ENCODE data around the gene ALDH1L2.
"Not testable (repeated sequence)": the region's sequence is repeated elsewhere in the genome, so short reads cannot be mapped to it uniquely, and the experiment has no call there.

The ALDH1L2 gene

GRCh38 chr12:105095338-105095737, 11.1 kb upstream of the ALDH1L2 start:
- H3K27me3 Mint-ChIP-seq = peaks cover 34% of the 10 kb centered on the region
- not testable (repeated sequence) for H3K27ac Mint-ChIP-seq, DNase-seq, H3K4me1 Mint-ChIP-seq, ATAC-seq, H3K4me3 Mint-ChIP-seq
- peaks cover 19 to 20% of the 10 kb centered on the region in 2 donors for H3K9me3 Mint-ChIP-seq

DNA sequence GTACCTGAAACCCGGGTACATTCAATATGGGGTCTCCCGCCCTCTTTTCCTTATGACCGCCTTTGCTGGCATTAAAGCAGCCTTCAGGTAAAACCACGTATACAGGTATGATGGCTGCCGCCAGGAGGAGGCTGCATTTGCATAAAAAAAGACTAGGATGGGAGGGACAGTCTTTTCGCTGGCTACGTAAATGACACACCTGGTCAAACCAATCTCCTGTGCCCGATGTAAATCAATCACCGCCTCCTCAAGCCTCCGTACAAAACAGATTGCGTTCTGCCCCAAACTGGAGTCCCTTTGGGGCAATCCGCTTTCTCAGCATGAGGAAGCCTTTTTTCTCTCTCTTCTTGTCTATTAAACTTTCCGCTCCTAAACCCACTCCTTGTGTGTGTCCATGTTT, 8.1 kb upstream of the ALDH1L2 start:
- H3K9me3 Mint-ChIP-seq = peaks cover 15 to 20% of the 10 kb centered on the region in 2 donors
- ATAC-seq (no peak), DNase-seq (no peak)
- no peak overlapping the region for H3K27ac Mint-ChIP-seq
- peaks cover 24% of the 10 kb centered on the region for H3K27me3 Mint-ChIP-seq
- no peak overlapping the region for H3K4me3 Mint-ChIP-seq
- H3K4me1 Mint-ChIP-seq = no peaks in the 10 kb centered on the region

DNA sequence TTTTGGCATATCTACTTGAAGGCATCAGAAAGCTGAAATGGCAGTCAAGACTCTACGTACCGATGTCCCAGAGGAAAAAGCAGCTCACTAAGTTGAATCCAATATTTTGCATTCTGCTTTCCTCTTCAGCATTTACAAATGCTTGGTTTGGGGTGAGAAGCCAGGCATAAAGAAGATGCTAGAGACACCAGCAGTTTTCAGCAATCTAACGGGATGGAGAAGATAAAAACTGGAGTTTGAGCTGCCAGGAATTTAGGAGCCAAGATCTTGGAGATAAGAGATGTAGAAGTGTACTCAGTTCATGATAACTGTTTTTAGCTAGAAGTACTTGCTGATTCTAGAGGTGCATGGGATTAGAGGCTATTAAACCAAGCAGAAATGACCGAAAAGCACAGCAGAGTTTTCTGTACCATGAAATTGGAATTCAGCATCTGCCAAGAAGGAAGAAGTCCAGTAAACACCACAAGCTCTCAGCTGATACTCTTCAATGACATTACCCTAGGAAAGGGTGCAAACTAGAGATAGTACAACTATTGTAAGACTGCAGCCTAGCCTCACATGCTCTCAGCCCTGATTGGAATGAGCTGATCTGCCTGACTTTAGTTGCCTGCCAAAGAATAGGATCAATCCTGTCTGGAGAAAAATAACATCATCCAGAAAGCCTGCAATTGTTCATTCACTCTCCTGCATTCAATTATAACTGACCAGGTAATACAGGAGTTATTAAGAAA, 7.4 kb upstream of the ALDH1L2 start:
- Mint-ChIP-seq H3K9me3 (peaks cover 15 to 19% of the 10 kb centered on the region in 2 donors), H3K27ac (no peak overlapping the region), H3K27me3 (peaks cover 24% of the 10 kb centered on the region), H3K4me1 (no peaks in the 10 kb centered on the region), H3K4me3 (no peak overlapping the region)
- ATAC-seq = no peak
- no peak for DNase-seq

GRCh38 chr12:105090361-105090760, 6.1 kb upstream of the ALDH1L2 start:
- Mint-ChIP-seq H3K4me3 (no peak overlapping the region), H3K9me3 (peaks cover 9 to 13% of the 10 kb centered on the region in 2 donors), H3K27ac (no peak overlapping the region), H3K27me3 (peaks cover 29% of the 10 kb centered on the region), H3K4me1 (no peaks in the 10 kb centered on the region)
- ATAC-seq (no peak), DNase-seq (no peak)

DNA sequence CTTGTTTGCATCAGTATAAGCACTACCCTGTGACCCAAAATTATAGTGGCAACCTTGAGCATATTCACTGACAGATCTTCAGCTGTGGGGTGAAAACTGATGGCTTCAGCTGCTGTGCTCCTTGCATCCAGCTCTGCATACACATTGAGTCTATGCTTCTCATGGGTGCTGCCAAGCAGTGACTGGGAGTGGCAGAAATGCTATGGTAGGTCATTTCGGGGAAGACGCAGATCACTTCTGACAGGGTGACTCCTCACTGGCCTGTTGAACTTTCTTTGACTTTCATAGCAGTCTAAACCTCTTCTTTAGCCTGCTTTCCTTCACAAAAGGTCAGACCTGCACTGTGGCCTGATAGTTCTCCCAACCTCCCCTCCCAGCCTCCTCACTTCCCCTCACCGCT, 5.6 kb upstream of the ALDH1L2 start:
- Mint-ChIP-seq H3K27ac (no peak overlapping the region), H3K4me1 (no peaks in the 10 kb centered on the region), H3K27me3 (peaks cover 33% of the 10 kb centered on the region), H3K4me3 (no peak overlapping the region), H3K9me3 (peaks cover 6 to 8% of the 10 kb centered on the region in 2 donors)
- DNase-seq = no peak
- no peak for ATAC-seq

GRCh38 chr12:105085501-105085900, 1.2 kb upstream of the ALDH1L2 start:
- H3K27ac Mint-ChIP-seq = no peak overlapping the region
- H3K27me3 Mint-ChIP-seq = peaks cover 32% of the 10 kb centered on the region
- no peak for ATAC-seq
- H3K4me1 Mint-ChIP-seq = peaks cover 9% of the 10 kb centered on the region
- no peak for DNase-seq
- H3K9me3 Mint-ChIP-seq = peaks cover 6 to 7% of the 10 kb centered on the region in 2 donors
- peak overlapping the region; percentile 8 to 64 for H3K4me3 Mint-ChIP-seq

- ATAC-seq (peak; percentile 71), DNase-seq (peak; percentile 9 to 49)
- Mint-ChIP-seq H3K27me3 (peaks cover 30% of the 10 kb centered on the region), H3K4me3 (peak overlapping the region; percentile 83 to 92), H3K27ac (peak overlapping the region in 1 of 2 donors; percentile 94), H3K4me1 (peaks cover 9% of the 10 kb centered on the region), H3K9me3 (peaks cover 6 to 7% of the 10 kb centered on the region in 2 donors)
These were observed 630 bp downstream of the ALDH1L2 start for GRCh38 chr12:105083551-105084105.

DNA sequence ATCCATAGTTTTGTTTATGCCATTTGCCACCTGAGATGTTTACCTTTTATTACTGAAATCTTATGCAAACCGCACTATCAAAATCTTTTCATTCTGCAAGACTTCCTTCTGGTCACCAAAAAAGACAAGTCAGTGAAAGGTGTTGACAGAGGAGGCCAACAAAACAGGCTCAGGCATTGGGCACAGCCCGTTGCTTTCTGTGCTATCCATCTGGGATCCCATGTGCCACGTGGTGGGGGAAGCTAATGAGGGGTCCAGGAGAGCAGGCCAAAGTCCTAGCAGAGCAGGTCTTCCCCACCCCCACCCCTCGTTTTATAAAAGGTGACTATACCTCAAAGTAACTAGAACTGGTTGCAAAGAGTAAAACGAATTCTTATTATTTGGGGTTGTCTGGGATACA, 1.2 kb downstream of the ALDH1L2 start:
- Mint-ChIP-seq H3K4me1 (peaks cover 9% of the 10 kb centered on the region), H3K27me3 (peaks cover 30% of the 10 kb centered on the region), H3K27ac (no peak overlapping the region), H3K9me3 (peaks cover 6 to 7% of the 10 kb centered on the region in 2 donors), H3K4me3 (peak overlapping the region; percentile 83 to 92)
- DNase-seq (no peak), ATAC-seq (no peak)

DNA sequence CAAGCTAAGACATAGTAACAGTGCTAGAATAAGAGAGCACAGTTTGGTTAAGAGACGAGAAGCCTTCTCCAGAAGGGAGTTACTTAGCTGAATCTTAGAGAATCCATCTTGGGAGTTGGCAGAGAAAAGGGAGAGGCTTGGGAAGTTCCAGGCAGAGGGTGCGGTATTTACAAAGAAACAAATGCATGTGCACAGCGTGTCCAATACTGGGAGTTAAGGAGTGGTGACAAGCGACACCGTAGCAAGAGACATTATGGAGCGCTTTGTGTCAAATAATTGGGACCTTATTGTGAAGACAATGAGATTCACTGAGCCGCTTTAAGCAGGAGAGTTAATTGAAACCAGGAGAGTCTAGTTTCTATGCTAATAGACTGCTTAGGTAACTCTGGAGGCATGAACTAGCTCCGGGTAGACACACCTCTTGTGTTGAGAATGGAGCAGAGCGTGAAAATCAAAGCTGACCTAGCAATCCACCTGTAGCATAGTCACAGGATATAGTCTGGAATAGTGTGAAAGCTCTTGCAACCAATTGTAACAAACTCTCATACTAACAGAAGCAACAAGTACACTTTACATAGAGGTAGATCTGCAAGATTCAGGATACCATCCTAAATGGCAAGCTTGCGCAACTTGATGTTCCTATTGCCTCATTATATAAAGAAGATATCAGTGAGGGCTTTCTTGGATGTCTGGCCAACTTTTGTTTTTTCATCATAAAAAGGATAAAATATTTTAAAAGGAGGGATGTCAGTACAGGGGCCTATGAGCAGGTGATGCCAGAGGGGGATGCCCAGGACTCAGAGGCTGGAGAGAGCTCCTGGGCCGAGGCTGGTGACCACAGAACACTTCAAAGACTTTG, 5.3 kb downstream of the ALDH1L2 start:
- H3K27ac Mint-ChIP-seq = no peak overlapping the region
- H3K27me3 Mint-ChIP-seq = peaks cover 18% of the 10 kb centered on the region
- H3K4me3 Mint-ChIP-seq = no peak overlapping the region
- H3K4me1 Mint-ChIP-seq = peaks cover 7% of the 10 kb centered on the region
- DNase-seq (no peak), ATAC-seq (no peak)
- no peaks in the 10 kb centered on the region for H3K9me3 Mint-ChIP-seq

DNA sequence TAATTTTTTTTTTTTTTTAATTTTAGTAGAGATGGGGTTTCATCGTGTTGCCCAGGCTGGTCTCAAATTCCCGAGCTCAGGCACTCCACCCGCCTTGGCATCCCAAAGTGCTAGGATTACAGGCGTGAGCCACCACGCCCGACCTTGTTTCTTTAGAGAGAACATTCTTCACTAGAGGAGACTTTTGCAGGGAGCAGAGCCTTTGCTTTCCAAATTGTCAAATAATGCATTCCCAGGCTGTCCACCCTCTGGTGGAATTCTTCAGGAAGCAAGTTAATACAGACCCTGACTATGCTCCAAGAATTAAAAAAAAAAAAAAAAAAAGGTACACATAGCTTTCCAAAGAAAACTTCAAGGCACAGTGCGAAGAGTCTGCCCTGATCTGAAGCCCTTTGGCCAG, 6.8 kb downstream of the ALDH1L2 start:
- Mint-ChIP-seq H3K27ac (no peak overlapping the region), H3K9me3 (no peaks in the 10 kb centered on the region), H3K4me1 (no peaks in the 10 kb centered on the region), H3K4me3 (no peak overlapping the region), H3K27me3 (peaks cover 3% of the 10 kb centered on the region)
- DNase-seq (no peak), ATAC-seq (no peak)

GRCh38 chr12:105076913-105077312, 7.3 kb downstream of the ALDH1L2 start:
- Mint-ChIP-seq H3K9me3 (no peaks in the 10 kb centered on the region), H3K27me3 (no peaks in the 10 kb centered on the region), H3K4me1 (no peaks in the 10 kb centered on the region), H3K27ac (no peak overlapping the region), H3K4me3 (no peak overlapping the region)
- no peak for DNase-seq
- ATAC-seq = no peak

DNA sequence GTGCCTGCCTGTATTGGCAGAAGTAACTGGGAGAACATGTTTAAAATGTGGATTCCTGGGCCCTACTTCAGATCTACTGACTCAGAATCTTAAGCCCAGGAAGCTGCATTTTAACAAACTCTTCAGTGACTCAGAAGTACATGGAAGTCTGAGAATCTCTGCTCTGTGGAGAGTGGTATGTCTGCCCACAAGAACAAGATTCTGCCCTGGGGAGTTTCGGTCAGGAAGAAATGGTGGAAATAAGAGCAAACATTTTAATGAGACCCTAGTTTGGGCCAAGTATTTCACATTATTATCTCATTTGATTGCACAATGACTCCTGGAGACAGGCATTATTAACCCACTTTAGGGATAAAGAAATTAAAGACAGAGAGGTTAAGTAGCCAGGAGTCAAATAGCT, 8.2 kb downstream of the ALDH1L2 start:
- Mint-ChIP-seq H3K27ac (no peak overlapping the region), H3K4me1 (no peaks in the 10 kb centered on the region), H3K9me3 (no peaks in the 10 kb centered on the region), H3K27me3 (no peaks in the 10 kb centered on the region), H3K4me3 (no peak overlapping the region)
- no peak for DNase-seq
- no peak for ATAC-seq

DNA sequence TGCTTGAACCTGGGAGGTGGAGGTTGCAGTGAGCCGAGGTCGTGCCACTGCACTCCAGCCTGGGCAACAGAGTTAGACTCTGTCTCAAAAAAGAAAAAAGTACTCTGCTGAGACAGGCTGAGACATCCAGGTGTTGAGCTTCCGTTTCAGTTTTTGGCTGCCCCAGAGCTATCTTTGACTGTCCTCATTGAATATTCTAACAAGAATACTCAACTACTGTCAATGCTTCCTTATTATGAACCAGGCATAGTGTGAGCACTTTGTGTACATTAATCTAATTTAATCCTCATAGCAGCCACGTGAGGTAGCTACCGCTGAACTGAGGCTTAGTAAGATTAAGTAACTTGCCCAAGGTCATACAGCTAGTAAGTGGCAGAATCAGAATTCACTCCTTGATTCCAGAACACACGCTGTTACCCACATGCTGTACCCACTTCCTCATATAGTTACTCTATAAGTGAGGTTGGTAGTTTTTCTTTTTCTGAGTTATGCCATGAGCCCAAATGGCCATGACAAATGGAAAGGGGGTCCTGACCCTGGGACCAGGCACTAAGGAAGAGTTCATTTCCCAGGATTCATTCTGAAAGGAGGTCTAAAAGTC, 11.3 kb downstream of the ALDH1L2 start:
- Mint-ChIP-seq H3K27ac (no peak overlapping the region), H3K27me3 (no peaks in the 10 kb centered on the region), H3K9me3 (no peaks in the 10 kb centered on the region), H3K4me3 (no peak overlapping the region), H3K4me1 (no peaks in the 10 kb centered on the region)
- no peak for DNase-seq
- no peak for ATAC-seq

DNA sequence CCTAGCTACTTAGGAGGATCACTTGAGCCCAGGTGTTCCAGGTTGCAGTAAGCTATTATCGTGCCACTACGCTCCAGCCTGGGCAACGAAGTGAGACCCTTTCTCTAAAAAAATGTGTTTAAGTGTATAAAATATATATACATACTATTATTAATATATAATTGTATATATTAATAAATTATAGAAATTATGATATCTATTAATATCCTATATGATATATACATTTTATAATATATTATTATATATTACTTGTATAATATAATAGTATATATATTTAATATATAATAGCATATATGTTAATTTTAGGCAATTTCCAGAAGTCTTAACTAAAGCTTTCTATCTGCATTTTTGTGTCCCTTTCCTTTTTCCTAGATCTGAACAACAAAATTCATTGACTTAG, 12.3 kb downstream of the ALDH1L2 start:
- Mint-ChIP-seq H3K27me3 (no peaks in the 10 kb centered on the region), H3K27ac (no peak overlapping the region), H3K9me3 (no peaks in the 10 kb centered on the region), H3K4me3 (no peak overlapping the region), H3K4me1 (no peaks in the 10 kb centered on the region)
- no peak for DNase-seq
- no peak for ATAC-seq

GRCh38 chr12:105069936-105070702, 14.1 kb downstream of the ALDH1L2 start:
- Mint-ChIP-seq H3K27me3 (no peaks in the 10 kb centered on the region), H3K9me3 (no peaks in the 10 kb centered on the region), H3K27ac (no peak overlapping the region), H3K4me1 (no peaks in the 10 kb centered on the region), H3K4me3 (no peak overlapping the region)
- DNase-seq = no peak
- no peak for ATAC-seq

Measured in stimulated activated naive CD8-positive, alpha-beta T cell treated with anti-CD3 and anti-CD28 coated beads, Interleukin-15, amount 100 ng/mL, for 72 hours (primary cell).